PC-3 (cell line): ENCODE measurements around the gene TMEM138. TPM values are rescaled to one million over a fixed set of nuclear protein-coding genes. Genes with fewer than 3 reads are reported as not detected.

Experiments
- ATAC-seq: fragments of 200-7000 bp; cut with Tn5 transposase; 2 replicates; pipeline ENCODE4 v1.9.1; 2020; ENCODE audit warnings: mild to moderate bottlenecking, moderate library complexity
- BruUV-seq: library from RNA; stranded (reverse); fragments of 400-500 nt; replicated peaks from 2 replicates; lab custom pipeline; 2021; lab: Mats Ljungman, UMichigan
- CTCF ChIA-PET: fragments of 300-600 bp; sonication (Branson Sonifier 250); formaldehyde crosslinking; loops from one replicate; lab custom pipeline; 2022; ENCODE audit warnings: antibody characterized with exemption; lab: Charles Lee
- POLR2A ChIA-PET: fragments of 300-600 bp; sonication (Branson Sonifier 250); formaldehyde crosslinking; loops from one replicate; lab custom pipeline; 2022; ENCODE audit warnings: antibody characterized with exemption; ENCODE audit not compliant: unreplicated experiment; lab: Charles Lee
- DNase-seq: peaks from one replicate; pipeline ENCODE4 v3.0.0-alpha.2; 2015
- H2AFZ ChIP-seq: fragments of 300-600 bp; sonication (generic); 2 replicates; pipeline ENCODE4 v1.6.0; 2016; ENCODE audit warnings: antibody characterized with exemption, low read length
- H3F3A ChIP-seq: fragments of 300-600 bp; sonication (generic); one replicate; pipeline ENCODE4 v1.6.0; 2017; ENCODE audit warnings: antibody characterized with exemption, low read length, control low read depth, mild to moderate bottlenecking; ENCODE audit not compliant: unreplicated experiment
- H3K27ac ChIP-seq: fragments of 300-600 bp; sonication (generic); 2 replicates; pipeline ENCODE4 v1.5.1; 2016; ENCODE audit warnings: mild to moderate bottlenecking, low read length
- H3K27me3 ChIP-seq: fragments of 300-600 bp; sonication (generic); 2 replicates; pipeline ENCODE4 v1.6.1; 2016; ENCODE audit warnings: low read length, mixed read lengths
- H3K36me3 ChIP-seq: fragments of 300-600 bp; sonication (generic); 2 replicates; pipeline ENCODE4 v1.6.1; 2016; ENCODE audit warnings: low read depth, mixed run types, low read length, mixed read lengths
- H3K4me1 ChIP-seq: fragments of 300-600 bp; sonication (generic); 2 replicates; pipeline ENCODE4 v1.5.1; 2016; ENCODE audit warnings: low read length; ENCODE audit not compliant: insufficient read depth
- H3K4me2 ChIP-seq: fragments of 300-600 bp; sonication (generic); 2 replicates; pipeline ENCODE4 v1.6.0; 2016; ENCODE audit warnings: low read length
- H3K4me3 ChIP-seq: fragments of 300-600 bp; sonication (generic); 2 replicates; pipeline ENCODE4 v1.5.1; 2016; ENCODE audit warnings: mild to moderate bottlenecking, low read length, mixed read lengths
- H3K79me2 ChIP-seq: fragments of 300-600 bp; sonication (generic); 2 replicates; pipeline ENCODE4 v1.6.1; 2017; ENCODE audit warnings: low read length, mixed read lengths
- H3K9ac ChIP-seq: fragments of 300-600 bp; sonication (generic); 2 replicates; pipeline ENCODE4 v1.6.0; 2016; ENCODE audit warnings: mild to moderate bottlenecking, low read length
- H3K9me2 ChIP-seq: fragments of 300-600 bp; sonication (generic); replicated peaks from 2 replicates; pipeline ENCODE4 v1.6.1; 2016; ENCODE audit warnings: mixed run types, low read length, mixed read lengths
- H3K9me3 ChIP-seq: fragments of 300-600 bp; sonication (generic); 2 replicates; pipeline ENCODE4 v1.6.1; 2016; ENCODE audit warnings: low read length, mixed read lengths
- H4K20me1 ChIP-seq: fragments of 300-600 bp; sonication (generic); 2 replicates; pipeline ENCODE4 v1.6.1; 2016; ENCODE audit warnings: low read length, mixed read lengths
- CTCF ChIP-seq: fragments of 300-600 bp; sonication (generic); conservative IDR thresholded peaks from 2 replicates; pipeline ENCODE4 v1.5.1; 2017; ENCODE audit warnings: antibody characterized with exemption, low read depth, mild to moderate bottlenecking, low read length
- EZH2 ChIP-seq: fragments of 300-600 bp; sonication (generic); IDR thresholded peaks from one replicate; pipeline ENCODE4 v1.6.1; 2017; ENCODE audit warnings: antibody characterized with exemption, mild to moderate bottlenecking, low read length; ENCODE audit not compliant: unreplicated experiment
- EZH2phosphoT487 ChIP-seq: fragments of 300-600 bp; sonication (generic); IDR thresholded peaks from 2 replicates; pipeline ENCODE4 v1.6.1; 2018; ENCODE audit warnings: mild to moderate bottlenecking, antibody characterized with exemption, low read length, borderline replicate concordance
- intact Hi-C: fragments of 100-400 bp; cut with micrococcal nuclease; formaldehyde crosslinking; loops from 2 replicates; pipeline ENCODE4 v1.9.0; 2023
- total RNA-seq: library from RNA; depleted of rRNA; stranded (reverse); fragments of >200 nt; gene quantifications from 2 replicates; pipeline ENCODE4 v1.2.3, GENCODE V29; 2014

TMEM138 gene
- total RNA-seq, 1 experiment from 2014 or later: 40.7 TPM

- Histone ChIP-seq H3K27ac (no peak overlapping the region), H3K36me3 (peaks cover 14% of the 10 kb centered on the region; the same call in 1 of the 2 replicates), H3K27me3 (no peaks in the 10 kb centered on the region), H3K4me2 (no peak overlapping the region), H3F3A (no peaks in the 10 kb centered on the region), H3K9ac (no peak overlapping the region), H3K9me2 (no peaks in the 10 kb centered on the region), H3K9me3 (no peaks in the 10 kb centered on the region), H4K20me1 (no peaks in the 10 kb centered on the region), H2AFZ (no peak overlapping the region), H3K4me1 (no peaks in the 10 kb centered on the region), H3K79me2 (no peaks in the 10 kb centered on the region), H3K4me3 (no peak overlapping the region)
- DNase-seq (no peak), ATAC-seq (no peak)
- no TSS peak for BruUV-seq
- POLR2A ChIA-PET: no interaction called here
- CTCF ChIA-PET: no interaction called here
- intact Hi-C loops: no loop called here
- TF ChIP-seq EZH2phosphoT487: no peak
- no peak for TF ChIP-seq CTCF
Measured at GRCh38 chr11:61350803-61351202, 11.4 kb upstream of the TMEM138 start.

- ChIA-PET POLR2A (interaction anchor here (0.7 kb wide), 1 partner anchor 10 kb away, joined by 3 read pairs; the partner anchor contains the start of gene CYB561A3), CTCF (no interaction called here)
- H2AFZ ChIP-seq: no peak overlapping the region
- H3K9ac ChIP-seq: no peak overlapping the region
- ATAC-seq (no peak), DNase-seq (no peak)
- TF ChIP-seq EZH2 (no peak), CTCF (no peak), EZH2phosphoT487 (no peak)
- H3K79me2 ChIP-seq: no peaks in the 10 kb centered on the region
- peaks cover 14% of the 10 kb centered on the region; the same call in 1 of the 2 replicates for H3K36me3 ChIP-seq
- H3K4me3 ChIP-seq: no peak overlapping the region
- no TSS peak for BruUV-seq
- no peak overlapping the region for H3K4me2 ChIP-seq
- no peaks in the 10 kb centered on the region for H3K4me1 ChIP-seq
- H3K27ac ChIP-seq: no peak overlapping the region
- no peaks in the 10 kb centered on the region for H3F3A ChIP-seq
- no peaks in the 10 kb centered on the region for H3K27me3 ChIP-seq
- H4K20me1 ChIP-seq: no peaks in the 10 kb centered on the region
- H3K9me3 ChIP-seq: no peaks in the 10 kb centered on the region
- no peaks in the 10 kb centered on the region for H3K9me2 ChIP-seq
- intact Hi-C loops: no loop called here
Measured at GRCh38 chr11:61352038-61352437, 10.1 kb upstream of the TMEM138 start.

GRCh38 chr11:61353131-61354067 lies 8.8 kb upstream of the TMEM138 start:
- H3K27ac ChIP-seq: no peak overlapping the region
- H3K4me1 ChIP-seq: no peaks in the 10 kb centered on the region
- no peak overlapping the region for H3K4me2 ChIP-seq
- no peaks in the 10 kb centered on the region for H4K20me1 ChIP-seq
- no peaks in the 10 kb centered on the region for H3F3A ChIP-seq
- no peak for DNase-seq
- ChIA-PET CTCF (no interaction called here), POLR2A (no interaction called here)
- H2AFZ ChIP-seq: no peak overlapping the region
- intact Hi-C loops: no loop called here
- peaks cover 11% of the 10 kb centered on the region; the same call in 1 of the 2 replicates for H3K36me3 ChIP-seq
- H3K9ac ChIP-seq: no peak overlapping the region
- no peaks in the 10 kb centered on the region for H3K9me3 ChIP-seq
- ATAC-seq: no peak; the same call in 1 of the 2 replicates
- TF ChIP-seq CTCF (no peak), EZH2phosphoT487 (no peak), EZH2 (no peak)
- H3K79me2 ChIP-seq: no peaks in the 10 kb centered on the region
- no peaks in the 10 kb centered on the region for H3K27me3 ChIP-seq
- no peak overlapping the region for H3K4me3 ChIP-seq
- no peaks in the 10 kb centered on the region for H3K9me2 ChIP-seq
- no TSS peak for BruUV-seq
